PC-3 (cell line): ENCODE measurements around the gene ALDH5A1. TPM values are rescaled to one million over a fixed set of nuclear protein-coding genes. Genes with fewer than 3 reads are reported as not detected.

ENCODE experiments used
- ATAC-seq: fragments of 200-7000 bp; cut with Tn5 transposase; 2 replicates; pipeline ENCODE4 v1.9.1; 2020; ENCODE audit warnings: mild to moderate bottlenecking, moderate library complexity
- BruUV-seq: library from RNA; stranded (reverse); fragments of 400-500 nt; replicated peaks from 2 replicates; lab custom pipeline; 2021; lab: Mats Ljungman, UMichigan
- CTCF ChIA-PET: fragments of 300-600 bp; sonication (Branson Sonifier 250); formaldehyde crosslinking; loops from one replicate; lab custom pipeline; 2022; ENCODE audit warnings: antibody characterized with exemption; lab: Charles Lee
- POLR2A ChIA-PET: fragments of 300-600 bp; sonication (Branson Sonifier 250); formaldehyde crosslinking; loops from one replicate; lab custom pipeline; 2022; ENCODE audit warnings: antibody characterized with exemption; ENCODE audit not compliant: unreplicated experiment; lab: Charles Lee
- DNase-seq: peaks from one replicate; pipeline ENCODE4 v3.0.0-alpha.2; 2015
- H2AFZ ChIP-seq: fragments of 300-600 bp; sonication (generic); 2 replicates; pipeline ENCODE4 v1.6.0; 2016; ENCODE audit warnings: antibody characterized with exemption, low read length
- H3F3A ChIP-seq: fragments of 300-600 bp; sonication (generic); one replicate; pipeline ENCODE4 v1.6.0; 2017; ENCODE audit warnings: antibody characterized with exemption, low read length, control low read depth, mild to moderate bottlenecking; ENCODE audit not compliant: unreplicated experiment
- H3K27ac ChIP-seq: fragments of 300-600 bp; sonication (generic); 2 replicates; pipeline ENCODE4 v1.5.1; 2016; ENCODE audit warnings: mild to moderate bottlenecking, low read length
- H3K27me3 ChIP-seq: fragments of 300-600 bp; sonication (generic); 2 replicates; pipeline ENCODE4 v1.6.1; 2016; ENCODE audit warnings: low read length, mixed read lengths
- H3K36me3 ChIP-seq: fragments of 300-600 bp; sonication (generic); 2 replicates; pipeline ENCODE4 v1.6.1; 2016; ENCODE audit warnings: low read depth, mixed run types, low read length, mixed read lengths
- H3K4me1 ChIP-seq: fragments of 300-600 bp; sonication (generic); 2 replicates; pipeline ENCODE4 v1.5.1; 2016; ENCODE audit warnings: low read length; ENCODE audit not compliant: insufficient read depth
- H3K4me2 ChIP-seq: fragments of 300-600 bp; sonication (generic); 2 replicates; pipeline ENCODE4 v1.6.0; 2016; ENCODE audit warnings: low read length
- H3K4me3 ChIP-seq: fragments of 300-600 bp; sonication (generic); 2 replicates; pipeline ENCODE4 v1.5.1; 2016; ENCODE audit warnings: mild to moderate bottlenecking, low read length, mixed read lengths
- H3K79me2 ChIP-seq: fragments of 300-600 bp; sonication (generic); 2 replicates; pipeline ENCODE4 v1.6.1; 2017; ENCODE audit warnings: low read length, mixed read lengths
- H3K9ac ChIP-seq: fragments of 300-600 bp; sonication (generic); 2 replicates; pipeline ENCODE4 v1.6.0; 2016; ENCODE audit warnings: mild to moderate bottlenecking, low read length
- H3K9me2 ChIP-seq: fragments of 300-600 bp; sonication (generic); replicated peaks from 2 replicates; pipeline ENCODE4 v1.6.1; 2016; ENCODE audit warnings: mixed run types, low read length, mixed read lengths
- H3K9me3 ChIP-seq: fragments of 300-600 bp; sonication (generic); 2 replicates; pipeline ENCODE4 v1.6.1; 2016; ENCODE audit warnings: low read length, mixed read lengths
- H4K20me1 ChIP-seq: fragments of 300-600 bp; sonication (generic); 2 replicates; pipeline ENCODE4 v1.6.1; 2016; ENCODE audit warnings: low read length, mixed read lengths
- EZH2 ChIP-seq: fragments of 300-600 bp; sonication (generic); IDR thresholded peaks from one replicate; pipeline ENCODE4 v1.6.1; 2017; ENCODE audit warnings: antibody characterized with exemption, mild to moderate bottlenecking, low read length; ENCODE audit not compliant: unreplicated experiment
- EZH2phosphoT487 ChIP-seq: fragments of 300-600 bp; sonication (generic); IDR thresholded peaks from 2 replicates; pipeline ENCODE4 v1.6.1; 2018; ENCODE audit warnings: mild to moderate bottlenecking, antibody characterized with exemption, low read length, borderline replicate concordance
- intact Hi-C: fragments of 100-400 bp; cut with micrococcal nuclease; formaldehyde crosslinking; loops from 2 replicates; pipeline ENCODE4 v1.9.0; 2023
- total RNA-seq: library from RNA; depleted of rRNA; stranded (reverse); fragments of >200 nt; gene quantifications from 2 replicates; pipeline ENCODE4 v1.2.3, GENCODE V29; 2014
- TF ChIP-seq, protein P1 (sequence below): fragments of 300-600 bp; sonication (generic); conservative IDR thresholded peaks from 2 replicates; pipeline ENCODE4 v1.5.1; 2017; ENCODE audit warnings: antibody characterized with exemption, low read depth, mild to moderate bottlenecking, low read length

The ALDH5A1 gene
- total RNA-seq, 1 experiment from 2014 or later = 11.9 TPM

DNA sequence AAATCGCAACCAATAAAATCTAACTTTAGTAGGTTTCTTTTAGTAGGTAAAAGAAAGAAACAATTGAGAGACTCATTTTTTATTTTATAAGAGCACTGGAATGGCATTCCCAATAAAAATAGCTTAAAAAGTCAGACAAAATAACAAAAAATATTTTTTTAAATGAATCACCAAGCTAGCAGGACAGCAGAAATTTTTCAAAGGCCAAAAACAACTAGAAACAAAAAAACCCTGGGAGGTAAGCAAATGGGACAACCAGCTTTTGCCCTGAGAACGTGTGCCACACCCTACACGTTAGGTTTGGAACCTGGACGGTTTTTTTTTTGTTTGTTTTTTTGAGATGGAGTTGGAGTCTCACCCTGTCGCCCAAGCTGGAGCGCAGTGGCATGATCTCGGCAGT, 25.0 kb upstream of the ALDH5A1 start:
- no peaks in the 10 kb centered on the region for H3K79me2 ChIP-seq
- H2AFZ ChIP-seq = no peak overlapping the region
- POLR2A ChIA-PET = no interaction called here
- TF ChIP-seq, protein P1, sequence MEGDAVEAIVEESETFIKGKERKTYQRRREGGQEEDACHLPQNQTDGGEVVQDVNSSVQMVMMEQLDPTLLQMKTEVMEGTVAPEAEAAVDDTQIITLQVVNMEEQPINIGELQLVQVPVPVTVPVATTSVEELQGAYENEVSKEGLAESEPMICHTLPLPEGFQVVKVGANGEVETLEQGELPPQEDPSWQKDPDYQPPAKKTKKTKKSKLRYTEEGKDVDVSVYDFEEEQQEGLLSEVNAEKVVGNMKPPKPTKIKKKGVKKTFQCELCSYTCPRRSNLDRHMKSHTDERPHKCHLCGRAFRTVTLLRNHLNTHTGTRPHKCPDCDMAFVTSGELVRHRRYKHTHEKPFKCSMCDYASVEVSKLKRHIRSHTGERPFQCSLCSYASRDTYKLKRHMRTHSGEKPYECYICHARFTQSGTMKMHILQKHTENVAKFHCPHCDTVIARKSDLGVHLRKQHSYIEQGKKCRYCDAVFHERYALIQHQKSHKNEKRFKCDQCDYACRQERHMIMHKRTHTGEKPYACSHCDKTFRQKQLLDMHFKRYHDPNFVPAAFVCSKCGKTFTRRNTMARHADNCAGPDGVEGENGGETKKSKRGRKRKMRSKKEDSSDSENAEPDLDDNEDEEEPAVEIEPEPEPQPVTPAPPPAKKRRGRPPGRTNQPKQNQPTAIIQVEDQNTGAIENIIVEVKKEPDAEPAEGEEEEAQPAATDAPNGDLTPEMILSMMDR = no peak
- no peak for TF ChIP-seq EZH2
- TF ChIP-seq EZH2phosphoT487 = no peak
- H4K20me1 ChIP-seq = no peaks in the 10 kb centered on the region
- H3K4me1 ChIP-seq = peaks cover 15% of the 10 kb centered on the region
- no peaks in the 10 kb centered on the region for H3K36me3 ChIP-seq
- DNase-seq (no peak), ATAC-seq (no peak)
- CTCF ChIA-PET = no interaction called here
- H3K9me3 ChIP-seq = no peaks in the 10 kb centered on the region
- intact Hi-C loops = no loop called here
- no peak overlapping the region for H3K27ac ChIP-seq
- no peaks in the 10 kb centered on the region for H3F3A ChIP-seq
- no peaks in the 10 kb centered on the region for H3K27me3 ChIP-seq
- H3K4me2 ChIP-seq = no peak overlapping the region
- BruUV-seq = no TSS peak
- H3K4me3 ChIP-seq = no peak overlapping the region
- no peak overlapping the region for H3K9ac ChIP-seq
- no peaks in the 10 kb centered on the region for H3K9me2 ChIP-seq

DNA sequence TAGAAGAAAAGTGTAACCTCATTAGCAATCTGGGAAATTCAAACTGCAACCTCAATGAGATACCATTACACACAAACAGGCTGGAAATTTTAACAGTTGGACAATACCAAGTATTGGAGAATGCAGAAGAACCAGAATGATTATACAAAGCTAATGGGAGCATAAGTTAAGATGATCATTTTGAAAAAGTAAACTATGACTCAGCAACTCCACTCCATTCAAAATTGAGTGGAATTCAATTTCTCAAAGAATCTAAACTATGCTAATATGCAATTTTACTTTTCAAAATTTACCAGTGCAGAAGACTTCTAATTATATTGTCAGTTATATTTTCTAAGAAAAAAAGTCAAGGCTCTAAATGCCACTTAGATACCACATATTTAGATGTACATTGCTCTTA, 22.6 kb upstream of the ALDH5A1 start:
- H3F3A ChIP-seq = no peaks in the 10 kb centered on the region
- TF ChIP-seq EZH2phosphoT487 (no peak), EZH2 (no peak)
- TF ChIP-seq, protein P1 = no peak
- H3K4me3 ChIP-seq = no peak overlapping the region
- peak overlapping the region; percentile 8; the same call in 1 of the 2 replicates for H3K27ac ChIP-seq
- no peaks in the 10 kb centered on the region for H4K20me1 ChIP-seq
- no peaks in the 10 kb centered on the region for H3K36me3 ChIP-seq
- H3K4me2 ChIP-seq = peak overlapping the region; percentile 24
- POLR2A ChIA-PET = no interaction called here
- no TSS peak for BruUV-seq
- DNase-seq = peak; percentile 74
- no peaks in the 10 kb centered on the region for H3K27me3 ChIP-seq
- H3K9ac ChIP-seq = no peak overlapping the region
- no peaks in the 10 kb centered on the region for H3K9me3 ChIP-seq
- no peaks in the 10 kb centered on the region for H3K9me2 ChIP-seq
- intact Hi-C loops = no loop called here
- CTCF ChIA-PET = no interaction called here
- H2AFZ ChIP-seq = no peak overlapping the region
- H3K79me2 ChIP-seq = no peaks in the 10 kb centered on the region
- ATAC-seq = peak; percentile 59
- H3K4me1 ChIP-seq = peaks cover 15% of the 10 kb centered on the region

DNA sequence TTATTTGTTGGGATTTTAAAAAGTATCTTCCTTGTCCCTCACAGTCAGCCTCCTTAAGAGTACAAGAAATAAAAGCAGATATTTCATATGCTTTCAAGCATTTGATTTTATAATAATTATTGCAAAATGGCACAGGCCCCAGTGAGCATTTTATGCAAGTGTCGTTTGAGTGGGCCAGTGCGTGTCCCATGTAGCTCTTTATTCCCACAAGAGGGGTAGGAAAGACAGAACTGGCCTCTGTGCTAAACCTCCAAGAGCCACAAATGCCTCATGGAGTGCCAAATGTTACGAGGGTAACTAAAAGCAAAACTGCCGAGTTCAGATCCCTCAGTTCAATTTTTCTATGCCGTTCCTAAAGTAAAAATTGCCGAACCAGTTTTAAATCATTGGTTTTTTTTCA, 18.1 kb upstream of the ALDH5A1 start:
- H3K4me2 ChIP-seq = no peak overlapping the region
- TF ChIP-seq EZH2 = no peak
- no peak for TF ChIP-seq EZH2phosphoT487
- TF ChIP-seq, protein P1 = no peak
- intact Hi-C loops = no loop called here
- no peak overlapping the region for H3K4me3 ChIP-seq
- H3K9me2 ChIP-seq = no peaks in the 10 kb centered on the region
- BruUV-seq = no TSS peak
- H3F3A ChIP-seq = no peaks in the 10 kb centered on the region
- H4K20me1 ChIP-seq = no peaks in the 10 kb centered on the region
- H2AFZ ChIP-seq = no peak overlapping the region
- POLR2A ChIA-PET = no interaction called here
- ATAC-seq (no peak), DNase-seq (no peak)
- H3K9me3 ChIP-seq = no peaks in the 10 kb centered on the region
- no peak overlapping the region for H3K27ac ChIP-seq
- CTCF ChIA-PET = no interaction called here
- H3K79me2 ChIP-seq = no peaks in the 10 kb centered on the region
- no peaks in the 10 kb centered on the region for H3K27me3 ChIP-seq
- no peaks in the 10 kb centered on the region for H3K36me3 ChIP-seq
- H3K9ac ChIP-seq = no peak overlapping the region
- H3K4me1 ChIP-seq = peaks cover 10% of the 10 kb centered on the region
